ENCODE results near the gene TMEM94. TPM values are rescaled to one million over a fixed set of nuclear protein-coding genes. Genes with fewer than 3 reads are reported as not detected.

Gene TMEM94
- total and polyA plus RNA-seq, 2 of the 13 experiments (the other 11 are each of a cell fraction or from before 2014, with no cell fraction given): 32.6 to 134 TPM

GRCh38 chr17:75515496-75516254 lies 59.2 kb downstream of the TMEM94 start, which contains the start of gene CASKIN2 (continued):
- TF ChIP-seq NFAT5 (CRISPR knock-in tag; IDR thresholded peaks at IDR 0.05): peak; percentile 97
- no peak for TF ChIP-seq ATAD3A (CRISPR knock-in tag; IDR thresholded peaks at IDR 0.05)
- peak; percentile 88 for TF ChIP-seq E2F5 (CRISPR knock-in tag; conservative IDR thresholded peaks at IDR 0.05)
- TF ChIP-seq, protein P1, sequence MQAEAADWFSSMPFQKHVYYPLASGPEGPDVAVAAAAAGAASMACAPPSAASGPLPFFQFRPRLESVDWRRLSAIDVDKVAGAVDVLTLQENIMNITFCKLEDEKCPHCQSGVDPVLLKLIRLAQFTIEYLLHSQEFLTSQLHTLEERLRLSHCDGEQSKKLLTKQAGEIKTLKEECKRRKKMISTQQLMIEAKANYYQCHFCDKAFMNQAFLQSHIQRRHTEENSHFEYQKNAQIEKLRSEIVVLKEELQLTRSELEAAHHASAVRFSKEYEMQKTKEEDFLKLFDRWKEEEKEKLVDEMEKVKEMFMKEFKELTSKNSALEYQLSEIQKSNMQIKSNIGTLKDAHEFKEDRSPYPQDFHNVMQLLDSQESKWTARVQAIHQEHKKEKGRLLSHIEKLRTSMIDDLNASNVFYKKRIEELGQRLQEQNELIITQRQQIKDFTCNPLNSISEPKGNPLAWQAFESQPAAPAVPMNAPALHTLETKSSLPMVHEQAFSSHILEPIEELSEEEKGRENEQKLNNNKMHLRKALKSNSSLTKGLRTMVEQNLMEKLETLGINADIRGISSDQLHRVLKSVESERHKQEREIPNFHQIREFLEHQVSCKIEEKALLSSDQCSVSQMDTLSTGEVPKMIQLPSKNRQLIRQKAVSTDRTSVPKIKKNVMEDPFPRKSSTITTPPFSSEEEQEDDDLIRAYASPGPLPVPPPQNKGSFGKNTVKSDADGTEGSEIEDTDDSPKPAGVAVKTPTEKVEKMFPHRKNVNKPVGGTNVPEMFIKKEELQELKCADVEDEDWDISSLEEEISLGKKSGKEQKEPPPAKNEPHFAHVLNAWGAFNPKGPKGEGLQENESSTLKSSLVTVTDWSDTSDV (CRISPR knock-in tag; IDR thresholded peaks at IDR 0.05): peak; percentile 86; the same call in 1 of the 2 replicates
- TF ChIP-seq, protein P2, sequence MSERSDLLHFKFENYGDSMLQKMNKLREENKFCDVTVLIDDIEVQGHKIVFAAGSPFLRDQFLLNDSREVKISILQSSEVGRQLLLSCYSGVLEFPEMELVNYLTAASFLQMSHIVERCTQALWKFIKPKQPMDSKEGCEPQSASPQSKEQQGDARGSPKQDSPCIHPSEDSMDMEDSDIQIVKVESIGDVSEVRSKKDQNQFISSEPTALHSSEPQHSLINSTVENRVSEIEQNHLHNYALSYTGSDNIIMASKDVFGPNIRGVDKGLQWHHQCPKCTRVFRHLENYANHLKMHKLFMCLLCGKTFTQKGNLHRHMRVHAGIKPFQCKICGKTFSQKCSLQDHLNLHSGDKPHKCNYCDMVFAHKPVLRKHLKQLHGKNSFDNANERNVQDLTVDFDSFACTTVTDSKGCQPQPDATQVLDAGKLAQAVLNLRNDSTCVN (CRISPR knock-in tag; IDR thresholded peaks at IDR 0.05; ENCODE audit: borderline replicate concordance): peak; percentile 93
- no peak for TF ChIP-seq GPBP1L1 (CRISPR knock-in tag; IDR thresholded peaks at IDR 0.05)
- TF ChIP-seq, protein P3, sequence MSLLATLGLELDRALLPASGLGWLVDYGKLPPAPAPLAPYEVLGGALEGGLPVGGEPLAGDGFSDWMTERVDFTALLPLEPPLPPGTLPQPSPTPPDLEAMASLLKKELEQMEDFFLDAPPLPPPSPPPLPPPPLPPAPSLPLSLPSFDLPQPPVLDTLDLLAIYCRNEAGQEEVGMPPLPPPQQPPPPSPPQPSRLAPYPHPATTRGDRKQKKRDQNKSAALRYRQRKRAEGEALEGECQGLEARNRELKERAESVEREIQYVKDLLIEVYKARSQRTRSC (CRISPR knock-in tag; IDR thresholded peaks at IDR 0.05; ENCODE audit: low read depth): peak; percentile 91; the same call in 1 of the 2 replicates
- peak; percentile 18; the same call in 1 of the 2 replicates for TF ChIP-seq ZSCAN5A (CRISPR knock-in tag; IDR thresholded peaks at IDR 0.05; ENCODE audit: borderline replicate concordance)
- TF ChIP-seq PLSCR1 (CRISPR knock-in tag; IDR thresholded peaks at IDR 0.05; ENCODE audit: borderline replicate concordance): no peak; the same call in 1 of the 2 replicates
- no peak; the same call in 1 of the 2 replicates for TF ChIP-seq ZNF354B (CRISPR knock-in tag; IDR thresholded peaks at IDR 0.05)
- TF ChIP-seq SALL1 (CRISPR knock-in tag; IDR thresholded peaks at IDR 0.05): peak; percentile 96
- peak; percentile 78 for TF ChIP-seq MIXL1 (CRISPR knock-in tag; IDR thresholded peaks at IDR 0.05)

Data from HepG2 (cell line).